ENCODE measurements around the gene NLRP14.

The NLRP14 gene

DNA sequence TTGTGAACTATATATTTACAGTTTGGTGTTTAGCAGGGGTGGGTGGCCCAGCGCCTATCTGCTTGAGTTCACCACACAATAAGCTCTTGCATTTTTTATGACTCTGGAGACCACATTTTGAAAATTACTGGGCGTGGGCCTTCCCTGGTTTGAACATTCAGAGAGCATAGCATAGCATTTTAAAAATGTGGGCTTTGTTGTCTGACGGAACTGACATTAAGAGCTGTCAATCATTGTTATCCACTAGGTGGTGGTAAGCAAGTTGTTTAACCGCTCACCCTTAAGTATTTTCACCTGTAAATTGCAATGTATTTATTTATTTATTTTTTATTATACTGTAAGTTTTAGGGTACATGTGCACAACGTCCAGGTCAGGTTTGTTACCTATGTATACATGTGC, 1.0 kb downstream of the NLRP14 start:
- TF ChIP-seq, protein P1, sequence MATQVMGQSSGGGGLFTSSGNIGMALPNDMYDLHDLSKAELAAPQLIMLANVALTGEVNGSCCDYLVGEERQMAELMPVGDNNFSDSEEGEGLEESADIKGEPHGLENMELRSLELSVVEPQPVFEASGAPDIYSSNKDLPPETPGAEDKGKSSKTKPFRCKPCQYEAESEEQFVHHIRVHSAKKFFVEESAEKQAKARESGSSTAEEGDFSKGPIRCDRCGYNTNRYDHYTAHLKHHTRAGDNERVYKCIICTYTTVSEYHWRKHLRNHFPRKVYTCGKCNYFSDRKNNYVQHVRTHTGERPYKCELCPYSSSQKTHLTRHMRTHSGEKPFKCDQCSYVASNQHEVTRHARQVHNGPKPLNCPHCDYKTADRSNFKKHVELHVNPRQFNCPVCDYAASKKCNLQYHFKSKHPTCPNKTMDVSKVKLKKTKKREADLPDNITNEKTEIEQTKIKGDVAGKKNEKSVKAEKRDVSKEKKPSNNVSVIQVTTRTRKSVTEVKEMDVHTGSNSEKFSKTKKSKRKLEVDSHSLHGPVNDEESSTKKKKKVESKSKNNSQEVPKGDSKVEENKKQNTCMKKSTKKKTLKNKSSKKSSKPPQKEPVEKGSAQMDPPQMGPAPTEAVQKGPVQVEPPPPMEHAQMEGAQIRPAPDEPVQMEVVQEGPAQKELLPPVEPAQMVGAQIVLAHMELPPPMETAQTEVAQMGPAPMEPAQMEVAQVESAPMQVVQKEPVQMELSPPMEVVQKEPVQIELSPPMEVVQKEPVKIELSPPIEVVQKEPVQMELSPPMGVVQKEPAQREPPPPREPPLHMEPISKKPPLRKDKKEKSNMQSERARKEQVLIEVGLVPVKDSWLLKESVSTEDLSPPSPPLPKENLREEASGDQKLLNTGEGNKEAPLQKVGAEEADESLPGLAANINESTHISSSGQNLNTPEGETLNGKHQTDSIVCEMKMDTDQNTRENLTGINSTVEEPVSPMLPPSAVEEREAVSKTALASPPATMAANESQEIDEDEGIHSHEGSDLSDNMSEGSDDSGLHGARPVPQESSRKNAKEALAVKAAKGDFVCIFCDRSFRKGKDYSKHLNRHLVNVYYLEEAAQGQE (IDR thresholded peaks at IDR 0.05; ENCODE audit: low read depth) = no peak
- TF ChIP-seq NFIC (IDR thresholded peaks at IDR 0.05) = no peak

DNA sequence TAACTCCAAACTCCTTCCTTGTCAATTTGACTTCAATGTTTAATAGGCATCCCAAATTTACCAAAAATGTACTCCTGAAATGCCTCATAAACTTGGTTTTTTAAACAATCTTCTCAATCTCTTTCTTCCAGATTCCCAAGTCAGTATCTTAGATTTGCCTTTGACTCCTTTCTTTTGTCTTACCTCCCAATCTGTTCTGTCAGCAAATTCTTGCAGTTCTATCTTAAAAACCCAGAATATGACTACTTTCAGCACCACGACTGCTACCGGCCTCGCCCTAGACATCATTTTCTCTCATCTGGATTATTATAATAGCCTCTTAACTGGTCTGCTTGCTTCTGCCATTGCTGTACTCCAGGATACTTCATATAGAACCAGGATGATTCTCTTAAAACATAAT, 7.9 kb downstream of the NLRP14 start:
- TF ChIP-seq EGR1 (IDR thresholded peaks at IDR 0.05) (no peak), CREB1 (IDR thresholded peaks at IDR 0.05; ENCODE audit: low read depth) (no peak), YY1 (IDR thresholded peaks at IDR 0.05; ENCODE audit: low read depth) (no peak), TCF12 (IDR thresholded peaks at IDR 0.05; ENCODE audit: low read depth) (no peak), ZBTB7A (IDR thresholded peaks at IDR 0.05; ENCODE audit: low read depth) (no peak), NFIC (IDR thresholded peaks at IDR 0.05) (no peak), TAF1 (IDR thresholded peaks at IDR 0.05; ENCODE audit: low read depth) (no peak), CEBPB (IDR thresholded peaks at IDR 0.05) (no peak), EP300 (IDR thresholded peaks at IDR 0.05; ENCODE audit: borderline replicate concordance) (no peak), RAD21 (IDR thresholded peaks at IDR 0.05; ENCODE audit: low read depth) (no peak), TEAD4 (IDR thresholded peaks at IDR 0.05) (no peak)
- TF ChIP-seq, protein P2, sequence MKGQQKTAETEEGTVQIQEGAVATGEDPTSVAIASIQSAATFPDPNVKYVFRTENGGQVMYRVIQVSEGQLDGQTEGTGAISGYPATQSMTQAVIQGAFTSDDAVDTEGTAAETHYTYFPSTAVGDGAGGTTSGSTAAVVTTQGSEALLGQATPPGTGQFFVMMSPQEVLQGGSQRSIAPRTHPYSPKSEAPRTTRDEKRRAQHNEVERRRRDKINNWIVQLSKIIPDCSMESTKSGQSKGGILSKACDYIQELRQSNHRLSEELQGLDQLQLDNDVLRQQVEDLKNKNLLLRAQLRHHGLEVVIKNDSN (IDR thresholded peaks at IDR 0.05) = no peak

DNA sequence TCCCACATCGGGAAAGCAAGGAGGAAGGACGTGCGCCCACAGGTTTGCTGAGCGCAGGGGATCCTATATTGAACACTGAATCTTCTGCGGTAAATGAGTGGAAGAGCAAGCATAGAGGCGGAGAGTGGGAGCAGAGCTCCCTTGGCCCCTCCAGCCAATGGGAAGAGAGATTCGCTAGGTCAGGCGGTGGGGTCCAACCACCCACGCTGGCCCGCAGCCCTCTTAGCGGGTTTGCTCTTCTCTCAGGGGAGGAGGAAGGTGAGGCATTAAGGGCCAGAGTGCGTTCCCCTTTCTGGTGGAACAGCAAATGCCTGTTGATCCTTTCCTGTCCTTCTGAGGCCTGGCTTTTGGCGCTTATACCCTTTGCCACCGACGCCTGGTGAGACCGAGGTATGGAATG, 10.6 kb downstream of the NLRP14 start:
- TF ChIP-seq NFIC (IDR thresholded peaks at IDR 0.05) (no peak), ZBTB7A (IDR thresholded peaks at IDR 0.05; ENCODE audit: low read depth) (no peak), YY1 (IDR thresholded peaks at IDR 0.05; ENCODE audit: low read depth) (no peak), TAF1 (IDR thresholded peaks at IDR 0.05; ENCODE audit: low read depth) (no peak), CREB1 (IDR thresholded peaks at IDR 0.05; ENCODE audit: low read depth) (no peak), CEBPB (IDR thresholded peaks at IDR 0.05) (no peak), EP300 (IDR thresholded peaks at IDR 0.05; ENCODE audit: borderline replicate concordance) (no peak), TCF12 (IDR thresholded peaks at IDR 0.05; ENCODE audit: low read depth) (no peak), EGR1 (IDR thresholded peaks at IDR 0.05) (no peak), RAD21 (IDR thresholded peaks at IDR 0.05; ENCODE audit: low read depth) (no peak), FOXM1 (IDR thresholded peaks at IDR 0.05; ENCODE audit: borderline replicate concordance, low read depth) (no peak), TEAD4 (IDR thresholded peaks at IDR 0.05) (no peak)
- TF ChIP-seq, protein P1 (IDR thresholded peaks at IDR 0.05; ENCODE audit: low read depth) = no peak
- TF ChIP-seq, protein P3, sequence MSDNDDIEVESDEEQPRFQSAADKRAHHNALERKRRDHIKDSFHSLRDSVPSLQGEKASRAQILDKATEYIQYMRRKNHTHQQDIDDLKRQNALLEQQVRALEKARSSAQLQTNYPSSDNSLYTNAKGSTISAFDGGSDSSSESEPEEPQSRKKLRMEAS (IDR thresholded peaks at IDR 0.05) = no peak
- TF ChIP-seq, protein P2 (IDR thresholded peaks at IDR 0.05) = no peak

DNA sequence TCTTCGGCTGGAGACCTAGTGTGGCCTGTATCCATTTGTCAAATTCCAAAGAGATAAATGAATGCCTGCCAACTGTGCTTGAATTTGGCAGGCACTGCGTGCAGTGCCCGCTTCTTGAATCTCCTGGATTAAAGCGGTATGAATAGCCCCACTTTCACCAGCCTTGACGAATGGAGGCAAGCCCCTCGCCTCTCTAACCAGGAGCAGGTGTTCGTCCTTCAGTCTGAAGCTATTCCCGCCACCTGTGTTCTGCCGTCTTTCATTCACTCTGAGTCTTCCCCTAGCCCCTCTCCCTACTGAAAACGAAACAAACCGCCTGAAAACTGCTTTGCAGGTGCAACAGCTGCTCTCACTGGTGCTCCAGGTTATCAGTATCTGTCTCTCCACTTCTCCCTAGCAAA, 11.2 kb downstream of the NLRP14 start:
- TF ChIP-seq EGR1 (IDR thresholded peaks at IDR 0.05) = no peak
- no peak for TF ChIP-seq CEBPB (IDR thresholded peaks at IDR 0.05)
- no peak for TF ChIP-seq CREB1 (IDR thresholded peaks at IDR 0.05; ENCODE audit: low read depth)
- no peak for TF ChIP-seq NFIC (IDR thresholded peaks at IDR 0.05)
- TF ChIP-seq RAD21 (IDR thresholded peaks at IDR 0.05; ENCODE audit: low read depth) = no peak
- no peak for TF ChIP-seq TAF1 (IDR thresholded peaks at IDR 0.05; ENCODE audit: low read depth)
- TF ChIP-seq, protein P2 (IDR thresholded peaks at IDR 0.05) = no peak
- no peak for TF ChIP-seq ZBTB7A (IDR thresholded peaks at IDR 0.05; ENCODE audit: low read depth)
- TF ChIP-seq, protein P3 (IDR thresholded peaks at IDR 0.05) = no peak
- TF ChIP-seq, protein P1 (IDR thresholded peaks at IDR 0.05; ENCODE audit: low read depth) = no peak
- no peak for TF ChIP-seq TCF12 (IDR thresholded peaks at IDR 0.05; ENCODE audit: low read depth)
